Gastrocnemius medialis (tissue), 4 donors: ENCODE measurements around the gene HSPA12B.
"Not testable (repeated sequence)": the region's sequence is repeated elsewhere in the genome, so short reads cannot be mapped to it uniquely, and the experiment has no call there.

Experiments
- POLR2A ChIP-seq, 2 donors: fragments of 450-650 bp; IDR thresholded peaks; one replicate each; pipeline ENCODE4 v1.6.1; 2017; ENCODE audit warnings: antibody characterized with exemption in 2 of 2, mild to moderate bottlenecking in 2 of 2, moderate library complexity in 2 of 2
- TF ChIP-seq, protein P1 (sequence below), 5 experiments: fragments of 450-650 bp in 3 of 5; fragments of 200-600 bp in 2 of 5; sonication (generic) in 2 of 5; IDR thresholded peaks in 4 of 5; conservative IDR thresholded peaks in 1 of 5; 1 replicate in 4 of 5; 2 replicates in 1 of 5; pipeline ENCODE4 v1.5.1; 2016 to 2019; ENCODE audit warnings: antibody characterized with exemption in 5 of 5, mild to moderate bottlenecking in 3 of 5, moderate library complexity in 3 of 5

DNA sequence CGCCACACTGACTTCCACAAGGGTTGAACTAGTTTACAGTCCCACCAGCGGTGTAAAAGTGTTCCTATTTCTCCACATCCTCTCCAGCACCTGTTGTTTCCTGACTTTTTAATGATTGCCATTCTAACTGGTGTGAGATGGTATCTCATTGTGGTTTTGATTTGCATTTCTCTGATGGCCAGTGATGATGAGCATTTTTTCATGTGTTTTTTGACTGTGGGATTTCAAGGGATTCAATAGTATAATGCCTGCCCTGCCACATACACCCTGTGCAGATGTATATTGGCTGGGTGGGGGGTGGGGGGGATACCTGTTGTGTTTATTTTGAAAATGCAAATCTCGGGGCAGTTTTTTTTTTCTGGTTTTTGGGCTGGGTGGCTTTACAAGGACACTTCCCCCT, 61.7 kb downstream of the HSPA12B start:
- TF ChIP-seq, protein P1, sequence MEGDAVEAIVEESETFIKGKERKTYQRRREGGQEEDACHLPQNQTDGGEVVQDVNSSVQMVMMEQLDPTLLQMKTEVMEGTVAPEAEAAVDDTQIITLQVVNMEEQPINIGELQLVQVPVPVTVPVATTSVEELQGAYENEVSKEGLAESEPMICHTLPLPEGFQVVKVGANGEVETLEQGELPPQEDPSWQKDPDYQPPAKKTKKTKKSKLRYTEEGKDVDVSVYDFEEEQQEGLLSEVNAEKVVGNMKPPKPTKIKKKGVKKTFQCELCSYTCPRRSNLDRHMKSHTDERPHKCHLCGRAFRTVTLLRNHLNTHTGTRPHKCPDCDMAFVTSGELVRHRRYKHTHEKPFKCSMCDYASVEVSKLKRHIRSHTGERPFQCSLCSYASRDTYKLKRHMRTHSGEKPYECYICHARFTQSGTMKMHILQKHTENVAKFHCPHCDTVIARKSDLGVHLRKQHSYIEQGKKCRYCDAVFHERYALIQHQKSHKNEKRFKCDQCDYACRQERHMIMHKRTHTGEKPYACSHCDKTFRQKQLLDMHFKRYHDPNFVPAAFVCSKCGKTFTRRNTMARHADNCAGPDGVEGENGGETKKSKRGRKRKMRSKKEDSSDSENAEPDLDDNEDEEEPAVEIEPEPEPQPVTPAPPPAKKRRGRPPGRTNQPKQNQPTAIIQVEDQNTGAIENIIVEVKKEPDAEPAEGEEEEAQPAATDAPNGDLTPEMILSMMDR (IDR thresholded peaks at IDR 0.05 in 4 of 5, conservative IDR thresholded peaks at IDR 0.05 in 1 of 5) = not testable (repeated sequence)
- not testable (repeated sequence) for TF ChIP-seq POLR2A (IDR thresholded peaks at IDR 0.05)
